HEK293 (cell line): ENCODE results near the gene NTRK3.

Source experiments
- CTCF ChIA-PET: fragments of 350-600 bp; formaldehyde crosslinking; extraction: SDS; loops from one replicate; lab custom pipeline; 2021; ENCODE audit warnings: antibody characterized with exemption; lab: Yijun Ruan, JAX
- POLR2A ChIA-PET: fragments of 300-600 bp; formaldehyde crosslinking; extraction: SDS; loops from one replicate; lab custom pipeline; 2020; ENCODE audit warnings: antibody characterized with exemption, inconsistent platforms; lab: Yijun Ruan, JAX
- H3K27ac ChIP-seq: fragments of 200-500 bp; sonication (Bioruptor generic); 2 replicates; pipeline ENCODE4 v1.5.1; 2014; ENCODE audit warnings: low read depth, low read length, control low read depth, inconsistent platforms; ENCODE audit errors: extremely low read depth
- H3K36me3 ChIP-seq, 2 experiments: fragments of 200-500 bp in 1 of 2; sonication (Bioruptor generic) in 1 of 2; 1 replicate in 1 of 2; 2 replicates in 1 of 2; pipeline ENCODE4 v1.5.1; 2014 to 2017; ENCODE audit warnings: inconsistent platforms in 2 of 2, low read length in 2 of 2; ENCODE audit not compliant: control insufficient read depth in 2 of 2, insufficient read depth in 1 of 2
- H3K4me1 ChIP-seq: fragments of 200-500 bp; sonication (Bioruptor generic); 2 replicates; pipeline ENCODE4 v1.5.1; 2014; ENCODE audit warnings: mild to moderate bottlenecking, low read length, inconsistent platforms; ENCODE audit not compliant: control insufficient read depth, insufficient read depth
- H3K4me3 ChIP-seq: 2 replicates; pipeline ENCODE4 v1.5.1; 2011; ENCODE audit warnings: low read depth, mild to moderate bottlenecking, control low read depth, low read length, moderate library complexity
- H3K9me3 ChIP-seq: fragments of 200-500 bp; sonication (Bioruptor generic); 2 replicates; pipeline ENCODE4 v1.5.1; 2014; ENCODE audit warnings: low read depth, low read length, inconsistent platforms; ENCODE audit not compliant: control insufficient read depth, insufficient read depth
- ELK4 ChIP-seq: IDR thresholded peaks from 2 replicates; pipeline ENCODE4 v1.6.1; 2011; ENCODE audit warnings: mild to moderate bottlenecking, low read depth, low read length, borderline replicate concordance
- KLF1 ChIP-seq: fragments of 450-650 bp; formaldehyde crosslinking; IDR thresholded peaks from 2 replicates; pipeline ENCODE4 v1.5.1; 2016; ENCODE audit warnings: missing biosample characterization, missing genetic modification characterization
- KLF16 ChIP-seq: fragments of 450-650 bp; formaldehyde crosslinking; IDR thresholded peaks from 2 replicates; pipeline ENCODE4 v1.5.1; 2017; ENCODE audit warnings: missing biosample characterization, missing genetic modification characterization
- KLF9 ChIP-seq: fragments of 450-650 bp; formaldehyde crosslinking; IDR thresholded peaks from 2 replicates; pipeline ENCODE4 v1.5.1; 2016; ENCODE audit warnings: missing biosample characterization, missing genetic modification characterization, low read depth
- MEIS1 ChIP-seq: sonication (generic); formaldehyde crosslinking; IDR thresholded peaks from 2 replicates; pipeline ENCODE4 v1.8.1; 2022; ENCODE audit warnings: missing genetic modification reagents, mild to moderate bottlenecking, borderline replicate concordance
- MYNN ChIP-seq: fragments of 450-650 bp; formaldehyde crosslinking; IDR thresholded peaks from 2 replicates; pipeline ENCODE4 v1.5.1; 2016; ENCODE audit warnings: missing biosample characterization, missing genetic modification characterization, borderline replicate concordance
- PBX3 ChIP-seq: sonication (generic); formaldehyde crosslinking; IDR thresholded peaks from 2 replicates; pipeline ENCODE4 v1.8.1; 2022; ENCODE audit warnings: mild to moderate bottlenecking, moderate library complexity, missing genetic modification reagents
- SCRT1 ChIP-seq: fragments of 450-650 bp; formaldehyde crosslinking; IDR thresholded peaks from 2 replicates; pipeline ENCODE4 v1.5.1; 2016; ENCODE audit warnings: missing biosample characterization, missing genetic modification characterization, borderline replicate concordance
- TCF7L2 ChIP-seq: IDR thresholded peaks from 2 replicates; pipeline ENCODE4 v1.6.1; 2011; ENCODE audit warnings: low read depth, mild to moderate bottlenecking, inconsistent platforms, low read length, moderate library complexity, borderline replicate concordance
- ZBTB21 ChIP-seq: fragments of 450-650 bp; formaldehyde crosslinking; IDR thresholded peaks from 2 replicates; pipeline ENCODE4 v1.5.1; 2017; ENCODE audit warnings: missing biosample characterization, missing genetic modification characterization
- ZNF114 ChIP-seq: fragments of 450-650 bp; formaldehyde crosslinking; IDR thresholded peaks from 2 replicates; pipeline ENCODE4 v1.5.0; 2017; ENCODE audit warnings: missing biosample characterization, missing genetic modification characterization
- ZNF175 ChIP-seq: fragments of 450-650 bp; formaldehyde crosslinking; IDR thresholded peaks from 2 replicates; pipeline ENCODE4 v1.5.1; 2016; ENCODE audit warnings: missing biosample characterization, missing genetic modification characterization
- ZNF184 ChIP-seq: fragments of 450-650 bp; IDR thresholded peaks from 2 replicates; pipeline ENCODE4 v1.5.1; 2018; ENCODE audit warnings: missing biosample characterization, mild to moderate bottlenecking, missing genetic modification characterization
- ZNF221 ChIP-seq: fragments of 450-650 bp; formaldehyde crosslinking; IDR thresholded peaks from 2 replicates; pipeline ENCODE4 v1.5.1; 2017; ENCODE audit warnings: missing biosample characterization, missing genetic modification characterization, borderline replicate concordance
- ZNF514 ChIP-seq: fragments of 450-650 bp; formaldehyde crosslinking; IDR thresholded peaks from 2 replicates; pipeline ENCODE4 v1.5.1; 2016; ENCODE audit warnings: missing biosample characterization, missing genetic modification characterization
- ZNF561 ChIP-seq: fragments of 450-650 bp; IDR thresholded peaks from 2 replicates; pipeline ENCODE4 v1.5.1; 2018; ENCODE audit warnings: missing biosample characterization, missing genetic modification characterization, borderline replicate concordance
- ZNF626 ChIP-seq: fragments of 450-650 bp; sonication (Bioruptor Pico); formaldehyde crosslinking; IDR thresholded peaks from 2 replicates; pipeline ENCODE4 v1.5.1; 2018; ENCODE audit warnings: missing biosample characterization, missing genetic modification characterization, inconsistent platforms
- ZNF654 ChIP-seq: fragments of 450-650 bp; formaldehyde crosslinking; IDR thresholded peaks from 2 replicates; pipeline ENCODE4 v1.5.1; 2016; ENCODE audit warnings: low read depth, missing biosample characterization, missing genetic modification characterization
- ZNF677 ChIP-seq: fragments of 450-650 bp; IDR thresholded peaks from 2 replicates; pipeline ENCODE4 v1.5.0; 2018; ENCODE audit warnings: missing biosample characterization, mild to moderate bottlenecking, missing genetic modification characterization, moderate library complexity
- ZNF791 ChIP-seq: fragments of 450-650 bp; formaldehyde crosslinking; IDR thresholded peaks from 2 replicates; pipeline ENCODE4 v1.5.1; 2016; ENCODE audit warnings: missing biosample characterization, missing genetic modification characterization
- ZSCAN23 ChIP-seq: fragments of 450-650 bp; formaldehyde crosslinking; IDR thresholded peaks from 2 replicates; pipeline ENCODE4 v1.5.1; 2016; ENCODE audit warnings: missing biosample characterization, missing genetic modification characterization

The NTRK3 gene

GRCh38 chr15:88190232-88190631 lies 66.3 kb downstream of the NTRK3 start:
- H3K4me3 ChIP-seq: no peak overlapping the region
- CTCF ChIA-PET: interaction anchor here (0.6 to 2.1 kb wide), 3 partner anchors 12 to 56 kb away, joined by 3 to 6 read pairs (median 3); no protein-coding TSS in a partner anchor
- H3K27ac ChIP-seq: no peak overlapping the region
- no peaks in the 10 kb centered on the region for H3K36me3 ChIP-seq
- no peak for TF ChIP-seq ZNF677 (tag by site-specific recombination)
- TF ChIP-seq, all 188 proteins: peak for 0
- H3K4me1 ChIP-seq: no peaks in the 10 kb centered on the region
- POLR2A ChIA-PET: no interaction called here
- H3K9me3 ChIP-seq: no peaks in the 10 kb centered on the region

- Histone ChIP-seq H3K4me3 (no peak overlapping the region), H3K4me1 (no peaks in the 10 kb centered on the region)
- no peak for TF ChIP-seq ELK4
- no peak for TF ChIP-seq KLF9 (tag by site-specific recombination)
- no peak for TF ChIP-seq MEIS1 (CRISPR knock-in tag)
- no peak for TF ChIP-seq MYNN (tag by site-specific recombination)
- no peak for TF ChIP-seq KLF16
- no peak for TF ChIP-seq PBX3 (CRISPR knock-in tag)
- TF ChIP-seq, all 188 proteins: peak for 0
- Histone ChIP-seq H3K36me3 (no peaks in the 10 kb centered on the region), H3K9me3 (no peaks in the 10 kb centered on the region), H3K27ac (no peak overlapping the region)
- ChIA-PET CTCF (interaction anchor here (0.7 to 1.1 kb wide), 2 partner anchors 10 to 22 kb away, joined by 3 to 4 read pairs; no protein-coding TSS in a partner anchor), POLR2A (no interaction called here)
These were observed 68.2 kb downstream of the NTRK3 start for GRCh38 chr15:88188300-88188699.

GRCh38 chr15:88187195-88187594 lies 69.3 kb downstream of the NTRK3 start:
- H3K27ac ChIP-seq: no peak overlapping the region
- TF ChIP-seq TCF7L2 (no peak), MYNN (tag by site-specific recombination) (no peak), KLF1 (tag by site-specific recombination) (no peak), ZNF184 (tag by site-specific recombination) (no peak), ZNF221 (no peak), SCRT1 (tag by site-specific recombination) (no peak), ZBTB21 (no peak), ZNF626 (tag by site-specific recombination) (no peak), ZNF514 (no peak), ZNF561 (tag by site-specific recombination) (no peak), ZNF114 (no peak), ZNF175 (no peak), ZSCAN23 (no peak), ZNF654 (tag by site-specific recombination) (no peak), ZNF791 (tag by site-specific recombination) (no peak)
- no peaks in the 10 kb centered on the region for H3K4me1 ChIP-seq
- H3K36me3 ChIP-seq: no peaks in the 10 kb centered on the region
- H3K9me3 ChIP-seq: no peaks in the 10 kb centered on the region
- no peak overlapping the region for H3K4me3 ChIP-seq
- ChIA-PET POLR2A (no interaction called here), CTCF (interaction anchor here (0.6 to 0.7 kb wide), 2 partner anchors 44 to 426 kb away, joined by 3 read pairs; no protein-coding TSS in a partner anchor)
